GM13977 (cell line): ENCODE data around the gene TSHR.
"Not testable (repeated sequence)": the region's sequence is repeated elsewhere in the genome, so short reads cannot be mapped to it uniquely, and the experiment has no call there.

ENCODE experiments used
- DNase-seq: peaks from one replicate; pipeline ENCODE4 v3.0.0; 2012; ENCODE audit warnings: low spot score
- CTCF ChIP-seq: IDR thresholded peaks from 2 replicates; pipeline ENCODE4 v1.5.1; 2012; ENCODE audit warnings: mild to moderate bottlenecking, control low read depth; ENCODE audit not compliant: insufficient read depth; ENCODE audit errors: extremely low read depth, missing control alignments
- in situ Hi-C: fragments of 300-500 bp; cut with MboI; formaldehyde crosslinking; loops from one replicate; pipeline ENCODE4 v1.12.0; 2022; ENCODE audit warnings: low sequenced_read_pairs, low pct_unique_long_range_greater_than_20kb, mixed read lengths, inconsistent platforms; ENCODE audit not compliant: unreplicated experiment

TSHR gene

DNA sequence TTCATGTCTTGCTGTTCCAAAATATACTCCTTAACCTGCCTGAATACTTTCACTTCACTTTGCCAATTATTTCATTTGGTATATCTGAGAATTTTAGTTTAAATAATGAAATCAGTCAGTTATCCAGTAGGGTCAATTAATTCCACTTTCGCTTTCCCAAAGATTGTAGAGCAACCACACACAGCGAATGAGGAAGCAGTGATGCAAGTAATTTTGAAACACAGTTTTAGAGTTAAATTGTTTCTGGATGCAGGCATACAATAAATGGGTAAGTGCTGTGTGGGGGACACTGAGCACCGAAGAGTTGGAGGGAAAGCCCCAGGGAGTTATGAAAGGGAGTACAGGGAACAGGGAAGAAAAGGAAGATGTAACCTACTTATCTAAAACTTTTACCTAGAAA lies 62.8 kb downstream of the TSHR start:
- no peak for DNase-seq
- in situ Hi-C loops: no loop called here
- TF ChIP-seq CTCF: no peak

DNA sequence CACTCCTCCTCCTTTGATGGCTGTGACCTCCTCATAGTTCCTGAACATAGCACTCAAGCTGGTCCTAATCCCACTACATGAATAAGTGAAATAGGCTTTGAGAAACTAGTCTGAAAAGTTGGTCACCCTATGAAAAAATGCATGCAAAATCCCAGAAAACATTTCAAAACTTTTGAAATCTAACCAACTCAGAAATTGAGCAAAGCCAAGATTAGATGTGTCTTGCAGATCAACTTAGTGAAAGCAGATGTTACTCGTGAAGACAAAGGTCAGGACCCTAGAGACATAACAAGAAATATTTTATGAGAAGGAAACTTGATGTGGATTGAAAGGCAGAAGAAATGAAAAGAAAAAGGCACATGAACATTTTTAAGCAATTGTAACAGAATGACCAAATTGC lies 63.3 kb downstream of the TSHR start:
- TF ChIP-seq CTCF: no peak
- no peak for DNase-seq
- in situ Hi-C loops: no loop called here

- DNase-seq, in situ Hi-C loops: not testable (repeated sequence)
Observed at GRCh38 chr14:81019113-81019512, 63.7 kb downstream of the TSHR start.

GRCh38 chr14:81023095-81023710 lies 67.8 kb downstream of the TSHR start:
- DNase-seq: no peak
- no peak for TF ChIP-seq CTCF
- in situ Hi-C loops: no loop called here

- TF ChIP-seq CTCF: no peak
- DNase-seq: no peak
- in situ Hi-C loops: no loop called here
Observed at GRCh38 chr14:81028461-81028860, 73.0 kb downstream of the TSHR start.

- no peak for DNase-seq
- no peak for TF ChIP-seq CTCF
- in situ Hi-C loops: no loop called here
Observed at GRCh38 chr14:81031488-81031887, 76.1 kb downstream of the TSHR start.

GRCh38 chr14:81033698-81034240 lies 78.3 kb downstream of the TSHR start:
- DNase-seq: no peak
- TF ChIP-seq CTCF: no peak
- in situ Hi-C loops: no loop called here
